Measurements from ENCODE around the gene NDST1.

- TF ChIP-seq CTCF (IDR thresholded peaks at IDR 0.05; ENCODE audit: extremely low read depth in 1 of 2, insufficient read depth in 1 of 2, low read depth in 1 of 2, low read length in 2 of 2) (no peak), POLR2A (IDR thresholded peaks at IDR 0.05; ENCODE audit: low read depth, low read length) (no peak), FOS (IDR thresholded peaks at IDR 0.05; ENCODE audit: borderline replicate concordance, insufficient read depth, low read length) (no peak), EZH2 (IDR thresholded peaks at IDR 0.05; ENCODE audit: borderline replicate concordance, low read depth, low read length, severe bottlenecking) (no peak), MYC (IDR thresholded peaks at IDR 0.05; ENCODE audit: low read depth, low read length) (no peak), POLR2AphosphoS5 (IDR thresholded peaks at IDR 0.05; ENCODE audit: insufficient read depth, low read depth, low read length) (no peak), GATA2 (IDR thresholded peaks at IDR 0.05; ENCODE audit: insufficient read depth, insufficient read length, low read depth, low read length) (no peak)
These were observed 27.7 kb downstream of the NDST1 start for GRCh38 chr5:150535611-150536010.

Measured in endothelial cell of umbilical vein (primary cell).